GM11168 (cell line): Measurements from ENCODE around the gene SLC47A2.

ENCODE experiments used
- in situ Hi-C: fragments of 300-500 bp; cut with MboI; formaldehyde crosslinking; loops from one replicate; pipeline ENCODE4 v1.12.0; 2022; ENCODE audit warnings: low sequenced_read_pairs; ENCODE audit not compliant: unreplicated experiment

The SLC47A2 gene

GRCh38 chr17:19648475-19649273 is 67.7 kb downstream of the SLC47A2 start, which contains the start of gene ALDH3A2:
Gene ALDH3A2 (plus strand): TSS chr17:19648751. CDS start chr17:19648972, 221 bp downstream.
- in situ Hi-C loops, result loop anchor here (5.0 kb wide), 2 partner anchors 114 to 141 kb away; no protein-coding TSS in a partner anchor

- in situ Hi-C loops, result loop anchor here (5.0 kb wide), 2 partner anchors 114 to 141 kb away; no protein-coding TSS in a partner anchor
These were observed 68.5 kb downstream of the SLC47A2 start for GRCh38 chr17:19647697-19648474.

- in situ Hi-C loops, result loop anchor here (5.0 kb wide), 2 partner anchors 115 to 140 kb away; no protein-coding TSS in a partner anchor
These were observed 69.3 kb downstream of the SLC47A2 start for GRCh38 chr17:19646788-19647696.

- in situ Hi-C loops, result loop anchor here (5.0 kb wide), 2 partner anchors 117 to 138 kb away; no protein-coding TSS in a partner anchor
These were observed 70.6 kb downstream of the SLC47A2 start for GRCh38 chr17:19645734-19646201.

- in situ Hi-C loops, result loop anchor here (5.0 kb wide), 2 partner anchors 118 to 137 kb away; no protein-coding TSS in a partner anchor
These were observed 71.7 kb downstream of the SLC47A2 start for GRCh38 chr17:19644493-19645210.

- in situ Hi-C loops, result no loop called here
These were observed 74.0 kb downstream of the SLC47A2 start for GRCh38 chr17:19642373-19642893.

GRCh38 chr17:19641687-19642372 is 74.6 kb downstream of the SLC47A2 start:
- in situ Hi-C loops, result no loop called here

GRCh38 chr17:19631905-19632304 is 84.5 kb downstream of the SLC47A2 start:
- in situ Hi-C loops, result no loop called here

GRCh38 chr17:19630661-19631060 is 85.7 kb downstream of the SLC47A2 start:
- in situ Hi-C loops, result no loop called here

GRCh38 chr17:19630035-19630434 is 86.3 kb downstream of the SLC47A2 start:
- in situ Hi-C loops, result no loop called here

GRCh38 chr17:19629449-19629848 is 86.9 kb downstream of the SLC47A2 start:
- in situ Hi-C loops, result no loop called here
